ENCODE results near the gene DDX53.

DNA sequence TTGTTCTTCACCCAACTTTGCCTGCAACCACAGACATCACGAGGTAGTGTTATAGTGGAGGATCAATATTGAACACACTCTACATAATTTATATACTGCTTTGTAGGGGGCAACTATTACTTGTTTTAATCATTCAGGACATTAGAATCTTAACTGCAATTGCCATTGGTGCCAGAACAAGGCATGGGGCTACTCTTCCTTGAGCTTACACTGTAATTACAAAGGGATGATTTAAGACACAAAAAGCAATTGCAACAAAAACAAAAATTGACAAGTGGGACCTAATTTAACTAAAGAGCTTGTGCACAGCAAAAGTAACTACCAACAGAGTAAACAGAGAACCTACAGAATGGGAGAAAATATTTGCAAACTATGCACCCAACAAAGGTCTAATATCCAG lies 24.0 kb upstream of the DDX53 start:
- TF ChIP-seq BHLHE40 (IDR thresholded peaks at IDR 0.05; ENCODE audit: borderline replicate concordance) (no peak), ARNT (IDR thresholded peaks at IDR 0.05) (no peak), FOXK2 (IDR thresholded peaks at IDR 0.05) (no peak), SUZ12 (IDR thresholded peaks at IDR 0.05) (no peak), HDGF (IDR thresholded peaks at IDR 0.05; ENCODE audit: borderline replicate concordance) (no peak), FOXA1 (IDR thresholded peaks at IDR 0.05) (no peak), ELF4 (IDR thresholded peaks at IDR 0.05) (no peak), L3MBTL2 (conservative IDR thresholded peaks at IDR 0.05) (no peak), FOXM1 (IDR thresholded peaks at IDR 0.05; ENCODE audit: borderline replicate concordance) (no peak), TARDBP (IDR thresholded peaks at IDR 0.05) (no peak), ZNF384 (IDR thresholded peaks at IDR 0.05) (no peak), SP1 (IDR thresholded peaks at IDR 0.05) (no peak)
- TF ChIP-seq, protein P1, sequence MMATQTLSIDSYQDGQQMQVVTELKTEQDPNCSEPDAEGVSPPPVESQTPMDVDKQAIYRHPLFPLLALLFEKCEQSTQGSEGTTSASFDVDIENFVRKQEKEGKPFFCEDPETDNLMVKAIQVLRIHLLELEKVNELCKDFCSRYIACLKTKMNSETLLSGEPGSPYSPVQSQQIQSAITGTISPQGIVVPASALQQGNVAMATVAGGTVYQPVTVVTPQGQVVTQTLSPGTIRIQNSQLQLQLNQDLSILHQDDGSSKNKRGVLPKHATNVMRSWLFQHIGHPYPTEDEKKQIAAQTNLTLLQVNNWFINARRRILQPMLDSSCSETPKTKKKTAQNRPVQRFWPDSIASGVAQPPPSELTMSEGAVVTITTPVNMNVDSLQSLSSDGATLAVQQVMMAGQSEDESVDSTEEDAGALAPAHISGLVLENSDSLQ (IDR thresholded peaks at IDR 0.05), result no peak

Measured in HEK293T (cell line).